ENCODE measurements around the gene FGF8.

The FGF8 gene

DNA sequence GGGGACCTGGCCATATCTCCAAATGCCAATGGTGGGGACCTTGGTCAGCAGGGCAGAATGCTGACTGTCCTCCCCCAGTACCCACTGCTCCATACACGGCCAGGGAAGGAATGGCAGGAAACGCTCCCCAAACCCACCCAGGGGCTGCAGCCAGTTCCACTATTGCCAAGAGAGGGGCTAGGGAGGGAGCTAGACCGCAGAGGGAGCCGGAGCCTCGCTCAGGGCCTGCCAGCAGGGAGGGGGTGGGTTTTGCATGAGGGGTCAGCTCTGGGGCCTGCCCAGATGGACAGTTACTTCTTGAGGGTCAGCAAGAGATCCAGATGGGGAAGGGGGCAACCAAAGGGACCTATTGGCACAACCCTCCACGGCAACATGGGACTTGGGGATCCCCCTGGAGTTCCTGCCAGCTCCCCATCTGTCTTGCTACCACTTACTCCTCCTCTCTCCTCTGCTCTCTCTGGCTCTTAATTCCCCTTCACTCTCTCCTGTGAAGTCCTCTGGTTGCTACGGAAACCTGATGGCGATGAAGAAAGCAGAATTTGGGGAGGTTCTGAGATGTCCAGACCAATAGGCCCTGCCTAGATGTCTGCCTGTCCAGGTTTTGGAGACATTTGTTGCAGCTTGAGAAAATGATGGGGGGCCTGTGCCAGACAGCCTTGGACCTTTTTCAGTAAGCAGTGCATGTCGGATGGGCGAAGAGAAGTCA lies 12.6 kb downstream of the FGF8 start:
- Histone ChIP-seq H3K4me1 (ENCODE audit: control extremely low read depth in 1 of 4, control insufficient read depth in 4 of 4, insufficient read depth in 4 of 4, low read length in 3 of 4) (no peaks in the 10 kb centered on the region), H3K4me3 (ENCODE audit: control insufficient read depth in 1 of 7, extremely low read depth in 1 of 7, insufficient read depth in 4 of 7, low read depth in 2 of 7, low read length in 6 of 7) (no peak overlapping the region), H3K36me3 (ENCODE audit: control insufficient read depth in 4 of 4, insufficient read depth in 4 of 4, low read length in 3 of 4) (no peaks in the 10 kb centered on the region), H3K27me3 (replicated peaks in 2 of 5; ENCODE audit: control insufficient read depth in 4 of 5, insufficient read depth in 5 of 5, low read length in 4 of 5) (peaks cover 0 to 45% (median 28%) of the 10 kb centered on the region in 5 experiments), H3K9me3 (ENCODE audit: control extremely low read depth in 1 of 5, control insufficient read depth in 4 of 5, insufficient read depth in 2 of 5, low read depth in 1 of 5, low read length in 4 of 5) (no peaks in the 10 kb centered on the region), H3K27ac (ENCODE audit: insufficient read depth in 1 of 2, low read depth in 1 of 2, low read length in 2 of 2, poor library complexity in 1 of 2, severe bottlenecking in 2 of 2) (no peak overlapping the region)
- CTCF ChIA-PET: no interaction called here
- DNase-seq: no peak
- 92% methylated on average over 4 of the region's 10 CpGs for WGBS (ENCODE audit: insufficient coverage)
- POLR2A ChIA-PET: no interaction called here

DNA sequence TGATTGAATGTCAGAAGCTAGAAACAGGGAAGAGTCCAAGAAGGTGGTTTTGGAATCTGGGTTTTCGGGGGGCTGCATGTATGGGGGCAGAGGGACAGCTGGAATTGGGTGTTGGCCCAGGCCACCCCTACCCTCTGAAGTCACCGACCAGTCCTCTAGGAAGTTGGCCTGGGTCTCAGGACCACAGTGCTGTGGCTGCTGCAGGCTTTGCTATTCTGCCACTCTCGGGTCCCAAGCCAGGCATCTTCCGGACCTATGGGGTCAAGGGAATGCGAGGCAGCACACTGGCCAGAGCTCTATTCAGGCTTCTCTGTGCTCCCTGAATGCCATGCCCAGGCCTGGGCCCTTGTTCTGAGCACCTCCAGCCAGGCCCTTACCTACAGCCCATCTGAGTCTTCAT lies 13.2 kb downstream of the FGF8 start:
- 100% methylated on average over 5 of the region's 5 CpGs for WGBS (ENCODE audit: insufficient coverage)
- DNase-seq: no peak
- Histone ChIP-seq H3K27ac (ENCODE audit: insufficient read depth in 1 of 2, low read depth in 1 of 2, low read length in 2 of 2, poor library complexity in 1 of 2, severe bottlenecking in 2 of 2) (no peak overlapping the region), H3K36me3 (ENCODE audit: control insufficient read depth in 4 of 4, insufficient read depth in 4 of 4, low read length in 3 of 4) (no peaks in the 10 kb centered on the region), H3K4me3 (ENCODE audit: control insufficient read depth in 1 of 7, extremely low read depth in 1 of 7, insufficient read depth in 4 of 7, low read depth in 2 of 7, low read length in 6 of 7) (no peak overlapping the region), H3K9me3 (ENCODE audit: control extremely low read depth in 1 of 5, control insufficient read depth in 4 of 5, insufficient read depth in 2 of 5, low read depth in 1 of 5, low read length in 4 of 5) (no peaks in the 10 kb centered on the region), H3K4me1 (ENCODE audit: control extremely low read depth in 1 of 4, control insufficient read depth in 4 of 4, insufficient read depth in 4 of 4, low read length in 3 of 4) (no peaks in the 10 kb centered on the region), H3K27me3 (replicated peaks in 2 of 5; ENCODE audit: control insufficient read depth in 4 of 5, insufficient read depth in 5 of 5, low read length in 4 of 5) (peaks cover 0 to 39% (median 28%) of the 10 kb centered on the region in 5 experiments)
- ChIA-PET POLR2A (no interaction called here), CTCF (no interaction called here)

DNA sequence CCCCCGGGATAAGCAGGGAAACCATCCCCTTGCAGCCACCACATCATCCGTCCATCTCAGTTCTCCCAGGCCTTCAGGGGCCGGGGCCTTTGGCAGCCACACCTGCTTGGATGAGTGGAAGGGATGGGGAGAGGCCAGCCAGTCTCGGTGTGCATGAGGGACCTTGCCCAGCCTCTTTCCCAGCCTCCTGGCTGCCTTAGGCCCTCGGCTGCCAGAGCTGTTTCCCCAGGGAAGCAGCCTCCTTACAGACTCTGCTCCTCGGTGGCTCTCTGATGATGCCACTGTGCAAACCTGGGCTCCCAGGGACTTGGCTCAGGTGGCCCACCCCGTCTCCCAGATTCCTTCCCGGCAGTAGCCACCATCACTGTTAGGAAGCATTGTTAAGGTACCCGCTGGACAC lies 14.7 kb downstream of the FGF8 start:
- DNase-seq: no peak
- CTCF ChIA-PET: no interaction called here
- Histone ChIP-seq H3K27me3 (replicated peaks in 2 of 5; ENCODE audit: control insufficient read depth in 4 of 5, insufficient read depth in 5 of 5, low read length in 4 of 5) (peaks cover 0 to 24% (median 18%) of the 10 kb centered on the region in 5 experiments), H3K4me3 (ENCODE audit: control insufficient read depth in 1 of 7, extremely low read depth in 1 of 7, insufficient read depth in 4 of 7, low read depth in 2 of 7, low read length in 6 of 7) (no peak overlapping the region), H3K4me1 (ENCODE audit: control extremely low read depth in 1 of 4, control insufficient read depth in 4 of 4, insufficient read depth in 4 of 4, low read length in 3 of 4) (no peaks in the 10 kb centered on the region), H3K9me3 (ENCODE audit: control extremely low read depth in 1 of 5, control insufficient read depth in 4 of 5, insufficient read depth in 2 of 5, low read depth in 1 of 5, low read length in 4 of 5) (no peaks in the 10 kb centered on the region), H3K27ac (ENCODE audit: insufficient read depth in 1 of 2, low read depth in 1 of 2, low read length in 2 of 2, poor library complexity in 1 of 2, severe bottlenecking in 2 of 2) (no peak overlapping the region), H3K36me3 (ENCODE audit: control insufficient read depth in 4 of 4, insufficient read depth in 4 of 4, low read length in 3 of 4) (no peaks in the 10 kb centered on the region)
- POLR2A ChIA-PET: no interaction called here
- 100% methylated on average over 5 of the region's 9 CpGs for WGBS (ENCODE audit: insufficient coverage)

DNA sequence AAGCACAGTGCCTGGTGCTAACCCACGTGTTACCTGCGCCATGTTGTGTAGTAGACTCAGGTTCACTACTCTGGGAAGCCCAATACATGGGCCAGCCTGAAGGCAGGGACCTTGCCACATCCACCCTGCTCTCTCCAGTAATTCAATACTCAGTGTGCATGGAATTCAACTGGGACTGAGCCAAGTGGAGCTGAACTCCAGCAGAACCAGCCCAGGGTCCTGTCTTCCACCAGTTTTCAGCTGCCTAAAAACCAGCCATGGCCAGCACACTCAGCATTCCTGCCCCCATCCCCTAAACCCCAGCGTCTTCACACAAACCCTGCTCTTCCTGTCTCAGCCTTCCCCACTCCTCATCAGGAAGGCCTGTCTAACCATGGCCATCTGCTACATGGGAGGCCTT lies 15.4 kb downstream of the FGF8 start:
- Histone ChIP-seq H3K4me1 (ENCODE audit: control extremely low read depth in 1 of 4, control insufficient read depth in 4 of 4, insufficient read depth in 4 of 4, low read length in 3 of 4) (no peaks in the 10 kb centered on the region), H3K36me3 (ENCODE audit: control insufficient read depth in 4 of 4, insufficient read depth in 4 of 4, low read length in 3 of 4) (no peaks in the 10 kb centered on the region), H3K27me3 (replicated peaks in 2 of 5; ENCODE audit: control insufficient read depth in 4 of 5, insufficient read depth in 5 of 5, low read length in 4 of 5) (peaks cover 0 to 17% (median 14%) of the 10 kb centered on the region in 5 experiments), H3K4me3 (ENCODE audit: control insufficient read depth in 1 of 7, extremely low read depth in 1 of 7, insufficient read depth in 4 of 7, low read depth in 2 of 7, low read length in 6 of 7) (no peak overlapping the region), H3K27ac (ENCODE audit: insufficient read depth in 1 of 2, low read depth in 1 of 2, low read length in 2 of 2, poor library complexity in 1 of 2, severe bottlenecking in 2 of 2) (no peak overlapping the region), H3K9me3 (ENCODE audit: control extremely low read depth in 1 of 5, control insufficient read depth in 4 of 5, insufficient read depth in 2 of 5, low read depth in 1 of 5, low read length in 4 of 5) (no peaks in the 10 kb centered on the region)
- CTCF ChIA-PET: no interaction called here
- WGBS (ENCODE audit: insufficient coverage): 65% methylated on average over 2 of the region's 3 CpGs
- POLR2A ChIA-PET: no interaction called here
- no peak for DNase-seq

DNA sequence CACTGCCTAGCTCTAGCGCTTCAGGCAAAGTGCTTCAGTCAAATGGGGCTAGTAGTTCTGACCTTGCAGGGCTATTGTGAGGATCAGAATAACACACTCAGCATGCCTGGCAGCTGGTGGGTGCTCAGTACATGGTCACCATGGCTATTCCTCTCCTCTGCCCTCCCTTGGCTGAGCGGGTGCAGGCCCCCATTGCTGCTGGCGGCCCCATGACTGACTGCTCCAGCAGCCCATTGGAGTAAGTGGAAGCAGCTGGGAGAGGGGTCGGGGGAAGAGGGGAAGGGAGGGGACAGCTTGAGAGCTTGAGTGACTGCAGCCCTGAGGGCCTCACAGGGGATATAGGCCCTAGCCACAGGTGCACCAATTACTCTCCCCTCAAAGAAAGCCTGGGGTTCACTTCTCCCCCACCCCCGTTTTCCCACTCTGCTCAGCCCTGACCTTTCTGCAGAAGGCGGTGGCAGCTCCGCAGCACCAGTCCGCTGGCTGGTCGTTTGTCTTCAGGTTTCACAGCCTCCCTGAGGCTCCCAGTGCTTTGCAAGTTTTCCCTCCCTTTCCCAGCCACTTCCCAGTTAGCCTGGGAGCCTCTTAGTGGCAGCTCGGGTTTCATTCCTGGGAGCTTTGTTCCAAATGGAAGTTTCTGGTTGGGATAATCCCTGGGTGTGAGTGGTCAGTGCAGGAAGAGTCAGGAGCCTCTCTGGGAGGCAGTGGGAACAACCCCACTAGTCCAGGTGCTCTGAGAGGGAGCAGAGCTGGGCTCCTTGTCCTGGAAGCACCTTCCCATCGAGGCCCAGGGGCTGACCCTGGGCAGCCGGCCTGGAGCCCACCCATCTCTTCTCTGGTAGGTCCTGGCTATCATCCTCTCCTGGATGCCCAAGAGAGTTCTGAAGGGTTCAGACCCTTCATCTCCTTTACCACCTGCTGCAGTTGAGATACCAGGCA lies 16.3 kb downstream of the FGF8 start:
- POLR2A ChIA-PET: no interaction called here
- WGBS (ENCODE audit: insufficient coverage): 90% methylated on average over 8 of the region's 12 CpGs
- H3K4me1 ChIP-seq (ENCODE audit: control extremely low read depth in 1 of 4, control insufficient read depth in 4 of 4, insufficient read depth in 4 of 4, low read length in 3 of 4): no peaks in the 10 kb centered on the region
- no peak overlapping the region for H3K4me3 ChIP-seq (ENCODE audit: control insufficient read depth in 1 of 7, extremely low read depth in 1 of 7, insufficient read depth in 4 of 7, low read depth in 2 of 7, low read length in 6 of 7)
- no peak for DNase-seq
- no peaks in the 10 kb centered on the region for H3K36me3 ChIP-seq (ENCODE audit: control insufficient read depth in 4 of 4, insufficient read depth in 4 of 4, low read length in 3 of 4)
- CTCF ChIA-PET: interaction anchor here (1.2 kb wide), 1 partner anchor 21 kb away, joined by 3 read pairs; no protein-coding TSS in a partner anchor
- no peak overlapping the region for H3K27ac ChIP-seq (ENCODE audit: insufficient read depth in 1 of 2, low read depth in 1 of 2, low read length in 2 of 2, poor library complexity in 1 of 2, severe bottlenecking in 2 of 2)
- H3K9me3 ChIP-seq (ENCODE audit: control extremely low read depth in 1 of 5, control insufficient read depth in 4 of 5, insufficient read depth in 2 of 5, low read depth in 1 of 5, low read length in 4 of 5): no peaks in the 10 kb centered on the region
- H3K27me3 ChIP-seq (replicated peaks in 2 of 5; ENCODE audit: control insufficient read depth in 4 of 5, insufficient read depth in 5 of 5, low read length in 4 of 5): peaks cover 0 to 12% (median 6%) of the 10 kb centered on the region in 5 experiments

DNA sequence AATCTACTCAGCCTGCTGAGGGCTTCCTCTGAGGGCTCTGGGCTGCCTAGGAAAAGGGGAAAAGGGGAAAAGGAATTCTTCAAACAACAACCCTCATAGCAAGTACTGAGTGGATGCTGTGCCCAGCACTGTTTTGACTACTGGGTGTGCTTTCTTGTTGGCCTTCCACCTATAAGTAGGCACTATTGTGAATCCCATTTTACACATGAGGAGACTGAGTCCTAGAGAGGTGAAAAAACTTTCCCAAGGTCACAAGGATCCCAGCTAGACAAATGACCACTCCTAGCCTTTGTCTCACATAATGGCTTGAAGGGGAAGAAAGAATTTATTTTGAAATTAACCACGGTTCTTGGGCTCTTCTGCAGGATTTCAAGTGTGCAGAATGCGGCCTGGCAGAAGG lies 17.1 kb downstream of the FGF8 start:
- CTCF ChIA-PET: interaction anchor here (0.9 to 1.2 kb wide), 3 partner anchors 13 to 22 kb away, joined by 3 to 5 read pairs (median 3); no protein-coding TSS in a partner anchor
- WGBS (ENCODE audit: insufficient coverage): 100% methylated on average over 2 of the region's 2 CpGs
- peaks cover 2 to 10% (median 3%) of the 10 kb centered on the region in 5 experiments for H3K27me3 ChIP-seq (replicated peaks in 2 of 5; ENCODE audit: control insufficient read depth in 4 of 5, insufficient read depth in 5 of 5, low read length in 4 of 5)

DNA sequence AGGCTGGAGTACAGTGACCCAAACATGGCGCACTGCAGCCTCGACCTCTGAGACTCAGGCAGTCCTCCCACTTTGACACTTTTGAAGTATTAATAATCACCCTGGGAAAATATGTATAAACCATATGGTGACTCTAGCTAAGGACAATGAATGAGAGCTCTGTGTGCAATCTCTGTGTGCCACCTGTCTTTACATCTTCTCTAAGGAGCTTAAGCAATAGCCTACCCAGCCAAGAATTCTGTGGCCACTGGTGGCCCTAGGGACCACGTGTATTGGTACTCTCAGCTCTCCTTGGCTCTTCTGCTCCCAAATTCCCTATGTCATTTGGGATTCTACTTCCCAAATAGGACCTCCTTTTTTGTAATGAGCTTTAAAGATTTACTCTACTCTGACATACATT lies 23.7 kb downstream of the FGF8 start:
- no peak for DNase-seq
- Histone ChIP-seq H3K9me3 (ENCODE audit: control extremely low read depth in 1 of 5, control insufficient read depth in 4 of 5, insufficient read depth in 2 of 5, low read depth in 1 of 5, low read length in 4 of 5) (no peaks in the 10 kb centered on the region), H3K27ac (ENCODE audit: insufficient read depth in 1 of 2, low read depth in 1 of 2, low read length in 2 of 2, poor library complexity in 1 of 2, severe bottlenecking in 2 of 2) (no peak overlapping the region), H3K4me1 (ENCODE audit: control extremely low read depth in 1 of 4, control insufficient read depth in 4 of 4, insufficient read depth in 4 of 4, low read length in 3 of 4) (no peaks in the 10 kb centered on the region), H3K36me3 (ENCODE audit: control insufficient read depth in 4 of 4, insufficient read depth in 4 of 4, low read length in 3 of 4) (no peaks in the 10 kb centered on the region), H3K4me3 (ENCODE audit: control insufficient read depth in 1 of 7, extremely low read depth in 1 of 7, insufficient read depth in 4 of 7, low read depth in 2 of 7, low read length in 6 of 7) (no peak overlapping the region), H3K27me3 (replicated peaks in 2 of 5; ENCODE audit: control insufficient read depth in 4 of 5, insufficient read depth in 5 of 5, low read length in 4 of 5) (peaks cover 2 to 20% (median 9%) of the 10 kb centered on the region in 5 experiments)
- ChIA-PET POLR2A (no interaction called here), CTCF (interaction anchor here (0.9 kb wide), 1 partner anchor 15 kb away, joined by 3 read pairs; no protein-coding TSS in a partner anchor)
- 89% methylated on average over 1 of the region's 3 CpGs for WGBS (ENCODE audit: insufficient coverage)

More for the DNA sequence above, 17.1 kb downstream of the FGF8 start:
- Histone ChIP-seq H3K9me3 (ENCODE audit: control extremely low read depth in 1 of 5, control insufficient read depth in 4 of 5, insufficient read depth in 2 of 5, low read depth in 1 of 5, low read length in 4 of 5) (no peaks in the 10 kb centered on the region), H3K27ac (ENCODE audit: insufficient read depth in 1 of 2, low read depth in 1 of 2, low read length in 2 of 2, poor library complexity in 1 of 2, severe bottlenecking in 2 of 2) (no peak overlapping the region), H3K4me3 (ENCODE audit: control insufficient read depth in 1 of 7, extremely low read depth in 1 of 7, insufficient read depth in 4 of 7, low read depth in 2 of 7, low read length in 6 of 7) (no peak overlapping the region), H3K36me3 (ENCODE audit: control insufficient read depth in 4 of 4, insufficient read depth in 4 of 4, low read length in 3 of 4) (no peaks in the 10 kb centered on the region), H3K4me1 (ENCODE audit: control extremely low read depth in 1 of 4, control insufficient read depth in 4 of 4, insufficient read depth in 4 of 4, low read length in 3 of 4) (no peaks in the 10 kb centered on the region)
- no peak for DNase-seq
- POLR2A ChIA-PET: interaction anchor here (0.8 kb wide), 1 partner anchor 537 kb away, joined by 3 read pairs; no protein-coding TSS in a partner anchor

Data from common myeloid progenitor, CD34-positive (primary cell).